Nephron progenitor cell (in vitro differentiated cells): ENCODE measurements around the gene ITGAD.

ENCODE experiments used
- DNase-seq: peaks from one replicate; pipeline ENCODE4 v3.0.0; 2021
- H3K27ac Mint-ChIP-seq: 2 replicates; pipeline ENCODE4 v1.8.0; 2021; ENCODE audit warnings: mild to moderate bottlenecking, moderate library complexity, mixed read lengths
- H3K27me3 Mint-ChIP-seq: 2 replicates; pipeline ENCODE4 v1.8.0; 2021; ENCODE audit warnings: mild to moderate bottlenecking, low read depth, mixed read lengths; ENCODE audit not compliant: poor library complexity
- H3K36me3 Mint-ChIP-seq: 2 replicates; pipeline ENCODE4 v1.8.0; 2021; ENCODE audit warnings: low read depth, mixed read lengths
- H3K4me1 Mint-ChIP-seq: 2 replicates; pipeline ENCODE4 v1.8.0; 2021; ENCODE audit warnings: mixed read lengths
- H3K4me3 Mint-ChIP-seq: 2 replicates; pipeline ENCODE4 v1.8.0; 2021; ENCODE audit warnings: mild to moderate bottlenecking, moderate library complexity, mixed read lengths
- H3K9me3 Mint-ChIP-seq: 2 replicates; pipeline ENCODE4 v1.8.0; 2021; ENCODE audit warnings: mild to moderate bottlenecking, moderate library complexity, mixed read lengths
- TF ChIP-seq, protein P1 (sequence below): fragments of 200-600 bp; sonication (generic); IDR thresholded peaks from 2 replicates; pipeline ENCODE4 v1.5.0; 2021; ENCODE audit warnings: antibody characterized with exemption

Gene ITGAD

DNA sequence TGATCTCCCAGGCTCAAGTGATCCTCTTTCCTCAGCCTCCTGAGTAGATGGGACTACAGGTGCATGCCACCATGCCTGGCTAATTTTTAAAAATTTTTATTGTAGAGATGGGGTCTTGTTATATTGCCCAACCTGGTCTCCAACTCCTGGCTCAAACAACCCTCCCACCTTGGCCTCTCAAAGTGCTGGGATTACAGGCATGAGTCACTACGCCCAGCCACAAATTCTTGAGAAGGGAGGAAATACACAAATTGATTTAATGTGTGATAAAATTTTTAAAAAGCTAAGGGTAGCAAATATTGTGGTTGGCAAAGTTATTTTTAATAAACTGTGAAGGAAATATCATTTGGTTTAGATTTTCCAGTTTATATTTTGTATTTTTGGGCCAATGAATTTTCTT lies 9.6 kb downstream of the ITGAD start:
- Mint-ChIP-seq H3K9me3 (peaks cover 8% of the 10 kb centered on the region), H3K27me3 (peaks cover 10% of the 10 kb centered on the region), H3K27ac (no peak overlapping the region), H3K4me1 (no peaks in the 10 kb centered on the region), H3K36me3 (no peaks in the 10 kb centered on the region), H3K4me3 (no peak overlapping the region)
- TF ChIP-seq, protein P1, sequence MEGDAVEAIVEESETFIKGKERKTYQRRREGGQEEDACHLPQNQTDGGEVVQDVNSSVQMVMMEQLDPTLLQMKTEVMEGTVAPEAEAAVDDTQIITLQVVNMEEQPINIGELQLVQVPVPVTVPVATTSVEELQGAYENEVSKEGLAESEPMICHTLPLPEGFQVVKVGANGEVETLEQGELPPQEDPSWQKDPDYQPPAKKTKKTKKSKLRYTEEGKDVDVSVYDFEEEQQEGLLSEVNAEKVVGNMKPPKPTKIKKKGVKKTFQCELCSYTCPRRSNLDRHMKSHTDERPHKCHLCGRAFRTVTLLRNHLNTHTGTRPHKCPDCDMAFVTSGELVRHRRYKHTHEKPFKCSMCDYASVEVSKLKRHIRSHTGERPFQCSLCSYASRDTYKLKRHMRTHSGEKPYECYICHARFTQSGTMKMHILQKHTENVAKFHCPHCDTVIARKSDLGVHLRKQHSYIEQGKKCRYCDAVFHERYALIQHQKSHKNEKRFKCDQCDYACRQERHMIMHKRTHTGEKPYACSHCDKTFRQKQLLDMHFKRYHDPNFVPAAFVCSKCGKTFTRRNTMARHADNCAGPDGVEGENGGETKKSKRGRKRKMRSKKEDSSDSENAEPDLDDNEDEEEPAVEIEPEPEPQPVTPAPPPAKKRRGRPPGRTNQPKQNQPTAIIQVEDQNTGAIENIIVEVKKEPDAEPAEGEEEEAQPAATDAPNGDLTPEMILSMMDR, result no peak
- no peak for DNase-seq

DNA sequence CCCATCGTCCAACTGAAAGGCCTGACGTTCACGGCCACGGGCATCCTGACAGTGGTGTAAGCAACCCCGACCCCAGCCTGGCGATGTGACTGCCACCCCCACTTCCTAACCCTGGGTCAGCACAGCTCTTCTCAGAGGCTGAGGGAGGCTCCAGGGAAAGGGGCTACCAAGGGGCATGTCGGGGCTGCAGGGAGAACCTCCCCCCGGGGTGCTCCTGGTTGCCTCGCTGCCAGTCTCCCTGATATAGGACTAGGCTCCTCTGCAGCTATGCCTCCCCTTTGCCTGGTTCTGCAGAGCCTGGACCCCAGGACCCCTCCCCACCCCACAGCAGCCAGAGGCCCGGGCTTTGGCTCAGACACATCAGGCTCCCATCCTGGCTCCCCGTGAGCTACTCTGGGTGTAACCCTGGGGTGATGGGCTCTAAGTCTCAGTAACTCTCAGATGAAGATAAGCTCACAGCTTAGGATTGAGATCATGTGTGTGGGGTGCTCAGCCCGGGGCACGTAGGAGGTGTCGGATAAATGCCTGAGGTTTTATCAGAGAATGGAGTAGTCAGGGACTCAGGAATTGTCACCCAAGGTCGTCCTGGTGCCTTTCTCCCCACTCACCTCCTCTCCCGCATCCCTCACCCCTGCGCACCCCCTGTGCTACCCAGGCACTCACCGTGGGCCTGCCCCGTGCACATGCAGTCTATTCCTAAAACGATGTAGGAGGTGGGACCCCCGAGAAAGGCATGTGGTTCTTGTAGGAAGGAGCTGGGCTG lies 10.6 kb downstream of the ITGAD start:
- DNase-seq, result no peak
- Mint-ChIP-seq H3K36me3 (no peaks in the 10 kb centered on the region), H3K4me3 (no peak overlapping the region), H3K9me3 (peaks cover 8% of the 10 kb centered on the region), H3K27me3 (peaks cover 15% of the 10 kb centered on the region), H3K27ac (no peak overlapping the region), H3K4me1 (no peaks in the 10 kb centered on the region)
- TF ChIP-seq, protein P1, result no peak

DNA sequence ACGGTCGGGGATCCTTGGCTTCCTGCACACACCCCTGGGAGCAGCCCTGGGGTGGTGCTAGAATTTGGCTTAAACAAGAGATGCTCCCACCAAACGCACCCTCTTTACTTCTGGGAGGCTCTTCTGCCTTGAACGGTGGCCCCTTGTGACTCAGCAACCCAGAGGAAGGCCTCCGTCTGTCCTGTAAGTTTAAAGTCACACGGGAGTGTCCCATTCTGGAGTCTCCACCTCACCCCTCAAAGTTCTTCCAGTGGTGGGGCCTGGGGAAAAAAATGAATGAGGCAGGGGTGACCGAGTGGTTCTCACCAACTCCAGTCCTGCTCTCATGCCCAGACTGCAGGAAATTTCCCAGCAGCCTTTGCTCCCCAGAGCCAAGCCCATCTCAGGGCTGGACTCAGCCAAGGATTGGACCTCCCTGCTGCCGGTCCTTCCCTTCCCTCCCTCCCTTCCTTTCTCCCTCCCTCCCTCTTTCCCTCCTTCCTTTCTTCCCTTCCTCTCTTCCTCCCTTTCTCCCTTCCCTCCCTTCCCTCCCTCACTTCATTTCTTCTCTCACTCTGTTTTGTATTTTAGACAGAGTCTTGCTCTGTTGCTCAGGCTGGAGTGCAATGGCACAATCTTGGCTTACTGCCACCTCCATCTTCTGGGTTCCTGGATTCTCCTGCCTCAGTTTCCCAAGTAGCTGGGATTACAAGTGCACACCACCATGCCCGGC lies 11.4 kb downstream of the ITGAD start:
- peaks cover 5% of the 10 kb centered on the region for H3K9me3 Mint-ChIP-seq
- H3K27ac Mint-ChIP-seq, result no peak overlapping the region
- H3K36me3 Mint-ChIP-seq, result no peaks in the 10 kb centered on the region
- H3K4me1 Mint-ChIP-seq, result no peaks in the 10 kb centered on the region
- H3K4me3 Mint-ChIP-seq, result no peak overlapping the region
- no peak for DNase-seq
- peaks cover 21% of the 10 kb centered on the region for H3K27me3 Mint-ChIP-seq
- TF ChIP-seq, protein P1, result no peak

DNA sequence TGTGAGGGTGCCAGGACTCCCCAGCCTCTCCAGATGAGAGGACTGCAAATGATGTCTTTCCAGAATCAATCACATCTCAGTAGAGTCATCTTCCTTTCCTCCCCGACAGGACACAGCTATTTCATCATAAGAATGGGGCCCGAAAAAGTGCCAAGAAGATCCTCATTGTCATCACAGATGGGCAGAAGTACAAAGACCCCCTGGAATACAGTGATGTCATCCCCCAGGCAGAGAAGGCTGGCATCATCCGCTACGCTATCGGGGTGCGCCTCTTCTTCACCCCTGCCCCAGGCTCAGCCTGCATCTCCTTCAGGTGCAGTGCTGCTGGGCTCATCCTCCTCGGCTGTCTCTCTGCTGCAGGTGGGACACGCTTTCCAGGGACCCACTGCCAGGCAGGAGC lies 14.3 kb downstream of the ITGAD start:
- Mint-ChIP-seq H3K27me3 (peaks cover 33% of the 10 kb centered on the region), H3K4me3 (no peak overlapping the region), H3K36me3 (no peaks in the 10 kb centered on the region), H3K9me3 (no peaks in the 10 kb centered on the region), H3K27ac (no peak overlapping the region), H3K4me1 (peaks cover 9% of the 10 kb centered on the region)
- TF ChIP-seq, protein P1, result no peak
- no peak for DNase-seq

DNA sequence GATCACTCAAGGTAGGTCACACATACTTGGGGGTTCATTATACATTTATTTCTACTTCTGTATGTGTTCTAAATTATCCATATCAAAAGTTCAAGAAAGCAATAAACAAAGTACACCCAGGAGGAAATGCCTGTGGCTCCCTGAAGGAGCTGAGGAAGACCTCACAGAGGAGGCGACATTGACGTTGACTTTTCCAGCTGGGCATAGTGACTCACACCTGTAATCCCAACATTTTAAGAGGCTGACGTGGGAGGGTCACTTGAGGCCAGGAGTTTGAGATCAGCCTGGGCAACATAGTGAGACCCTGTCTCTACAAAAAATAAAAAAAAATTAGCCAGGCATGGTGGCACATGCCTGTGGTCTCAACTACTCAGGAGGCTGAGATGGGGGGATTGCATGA lies 16.3 kb downstream of the ITGAD start:
- Mint-ChIP-seq H3K9me3 (no peaks in the 10 kb centered on the region), H3K27me3 (peaks cover 38% of the 10 kb centered on the region), H3K27ac (no peak overlapping the region), H3K36me3 (no peaks in the 10 kb centered on the region), H3K4me3 (no peak overlapping the region), H3K4me1 (peaks cover 12% of the 10 kb centered on the region)
- TF ChIP-seq, protein P1, result no peak
- no peak for DNase-seq
